RWPE2 (cell line): ENCODE results near the gene TBC1D2B.

Experiments used
- ATAC-seq: fragments of 200-7000 bp; cut with Tn5 transposase; 3 replicates; pipeline ENCODE4 v1.9.1; 2021; ENCODE audit warnings: low read depth
- DNase-seq: peaks from one replicate; pipeline ENCODE4 v3.0.0-alpha.2; 2020; ENCODE audit warnings: low spot score
- H3K27ac ChIP-seq: fragments of 450-650 bp; 2 replicates; pipeline ENCODE4 v1.5.1; 2017; ENCODE audit warnings: mild to moderate bottlenecking; ENCODE audit not compliant: poor library complexity, severe bottlenecking
- H3K27me3 ChIP-seq: fragments of 250-450 bp; sonication (Bioruptor Pico); 2 replicates; pipeline ENCODE4 v1.5.1; 2021; ENCODE audit warnings: mild to moderate bottlenecking, moderate library complexity; ENCODE audit not compliant: insufficient read depth, poor library complexity, severe bottlenecking
- H3K36me3 ChIP-seq: fragments of 250-450 bp; sonication (Bioruptor Pico); 2 replicates; pipeline ENCODE4 v1.5.1; 2020; ENCODE audit warnings: low read depth, mild to moderate bottlenecking, moderate library complexity
- H3K4me1 ChIP-seq: fragments of 250-450 bp; sonication (Bioruptor Pico); 2 replicates; pipeline ENCODE4 v1.5.1; 2021; ENCODE audit warnings: mild to moderate bottlenecking, moderate library complexity; ENCODE audit not compliant: insufficient read depth, poor library complexity, severe bottlenecking
- H3K4me3 ChIP-seq: fragments of 250-450 bp; sonication (Bioruptor Pico); 2 replicates; pipeline ENCODE4 v1.5.1; 2021; ENCODE audit warnings: mild to moderate bottlenecking, moderate library complexity; ENCODE audit not compliant: severe bottlenecking
- H3K9me3 ChIP-seq: fragments of 250-450 bp; sonication (Bioruptor Pico); 2 replicates; pipeline ENCODE4 v1.5.1; 2021; ENCODE audit warnings: mild to moderate bottlenecking, moderate library complexity; ENCODE audit not compliant: severe bottlenecking
- CTCF ChIP-seq: fragments of 450-650 bp; IDR thresholded peaks from one replicate; pipeline ENCODE4 v1.5.1; 2017; ENCODE audit warnings: mild to moderate bottlenecking, moderate library complexity; ENCODE audit not compliant: poor library complexity, severe bottlenecking

TBC1D2B gene

GRCh38 chr15:78024883-78025282 is 52.6 kb downstream of the TBC1D2B start:
- ATAC-seq = no peak

GRCh38 chr15:78024519-78024870 is 53.0 kb downstream of the TBC1D2B start:
- H3K27me3 ChIP-seq = no peaks in the 10 kb centered on the region
- ATAC-seq = no peak
- H3K36me3 ChIP-seq = peaks cover 90% of the 10 kb centered on the region
- no peaks in the 10 kb centered on the region for H3K9me3 ChIP-seq
- no peak for DNase-seq
- no peak overlapping the region for H3K4me3 ChIP-seq
- H3K27ac ChIP-seq = no peak overlapping the region
- TF ChIP-seq CTCF = no peak
- H3K4me1 ChIP-seq = no peaks in the 10 kb centered on the region

More at GRCh38 chr15:78024883-78025282, 52.6 kb downstream of the TBC1D2B start:
- H3K9me3 ChIP-seq = no peaks in the 10 kb centered on the region
- TF ChIP-seq CTCF = no peak
- H3K4me1 ChIP-seq = no peaks in the 10 kb centered on the region
- peaks cover 94% of the 10 kb centered on the region for H3K36me3 ChIP-seq
- H3K4me3 ChIP-seq = no peak overlapping the region
- no peaks in the 10 kb centered on the region for H3K27me3 ChIP-seq
- no peak overlapping the region for H3K27ac ChIP-seq
- DNase-seq = no peak

- Histone ChIP-seq H3K9me3 (no peaks in the 10 kb centered on the region), H3K36me3 (peaks cover 90% of the 10 kb centered on the region), H3K27me3 (no peaks in the 10 kb centered on the region), H3K4me1 (no peaks in the 10 kb centered on the region), H3K4me3 (no peak overlapping the region), H3K27ac (no peak overlapping the region)
- DNase-seq = no peak
- TF ChIP-seq CTCF = no peak
- no peak for ATAC-seq
Measured at GRCh38 chr15:78023865-78024518, 53.5 kb downstream of the TBC1D2B start.

- Histone ChIP-seq H3K36me3 (peaks cover 90% of the 10 kb centered on the region), H3K27ac (no peak overlapping the region), H3K9me3 (no peaks in the 10 kb centered on the region), H3K27me3 (no peaks in the 10 kb centered on the region), H3K4me3 (no peak overlapping the region), H3K4me1 (no peaks in the 10 kb centered on the region)
- ATAC-seq (no peak), DNase-seq (no peak)
- no peak for TF ChIP-seq CTCF
Measured at GRCh38 chr15:78023081-78023665, 54.3 kb downstream of the TBC1D2B start.

- no peaks in the 10 kb centered on the region for H3K4me1 ChIP-seq
- H3K9me3 ChIP-seq = no peaks in the 10 kb centered on the region
- ATAC-seq (no peak), DNase-seq (no peak)
- TF ChIP-seq CTCF = no peak
- peaks cover 90% of the 10 kb centered on the region for H3K36me3 ChIP-seq
- no peak overlapping the region for H3K4me3 ChIP-seq
- H3K27ac ChIP-seq = no peak overlapping the region
- no peaks in the 10 kb centered on the region for H3K27me3 ChIP-seq
Measured at GRCh38 chr15:78021761-78022160, 55.8 kb downstream of the TBC1D2B start.
